HepG2 (cell line): ENCODE measurements around the gene OPN5. TPM values are rescaled to one million over a fixed set of nuclear protein-coding genes. Genes with fewer than 3 reads are reported as not detected.

Experiments
- ATAC-seq: fragments of 200-7000 bp; cut with Tn5 transposase; 3 replicates; pipeline ENCODE4 v1.9.1; 2020; ENCODE audit warnings: mild to moderate bottlenecking, moderate library complexity
- BruUV-seq: library from RNA; stranded (reverse); fragments of 400-500 nt; replicated peaks from 2 replicates; lab custom pipeline; 2021; lab: Mats Ljungman, UMichigan
- CTCF ChIA-PET: fragments of 300-600 bp; formaldehyde crosslinking; extraction: SDS; loops from one replicate; lab custom pipeline; 2021; ENCODE audit warnings: low total read pairs, inconsistent platforms, low intra/inter-chr PET ratio; lab: Yijun Ruan, JAX
- POLR2A ChIA-PET: fragments of 350-600 bp; sonication (Branson Sonifier 250); formaldehyde crosslinking; loops from one replicate; lab custom pipeline; 2020; ENCODE audit warnings: antibody characterized with exemption, inconsistent platforms; lab: Yijun Ruan, JAX
- DNase-seq: peaks from one replicate; pipeline ENCODE4 v3.0.0-alpha.2; 2015; ENCODE audit warnings: low spot score
- FAIRE-seq: peaks from 3 replicates; lab custom pipeline; 2011; peaks lifted over from hg19 to GRCh38; lab: Jason Lieb, UNC
- H2AFZ ChIP-seq: one replicate; pipeline ENCODE4 v1.6.1; 2011; ENCODE audit warnings: low read length, inconsistent platforms
- H3K27ac ChIP-seq: fragments of 300-600 bp; 3 replicates; pipeline ENCODE4 v1.8.0; 2011; ENCODE audit warnings: mixed run types, mild to moderate bottlenecking, mixed read lengths, low read length, inconsistent platforms; ENCODE audit not compliant: insufficient read depth; ENCODE audit errors: extremely low read length
- H3K27me3 ChIP-seq, 2 experiments: fragments of 200-600 bp in 1 of 2; 2 replicates in 1 of 2; 3 replicates in 1 of 2; pipeline versions ENCODE4 v1.6.0 to v1.8.0; 2011; ENCODE audit warnings: low read length in 2 of 2, mild to moderate bottlenecking in 2 of 2, moderate library complexity in 2 of 2, inconsistent platforms in 1 of 2; ENCODE audit not compliant: insufficient read depth in 2 of 2, control insufficient read depth in 1 of 2
- H3K36me3 ChIP-seq, 2 experiments: fragments of 200-600 bp in 1 of 2; replicated peaks in 1 of 2; 2 replicates in 1 of 2; 3 replicates in 1 of 2; pipeline versions ENCODE4 v1.5.1 to v1.8.0; 2011; ENCODE audit warnings: low read length in 2 of 2, inconsistent platforms in 1 of 2; ENCODE audit not compliant: insufficient read depth in 2 of 2, control insufficient read depth in 1 of 2
- H3K4me1 ChIP-seq: 2 replicates; pipeline ENCODE4 v1.5.1; 2012; ENCODE audit warnings: low read length, inconsistent platforms; ENCODE audit not compliant: insufficient read depth
- H3K4me2 ChIP-seq: 2 replicates; pipeline ENCODE4 v1.6.0; 2011; ENCODE audit warnings: low read depth, low read length, inconsistent platforms
- H3K4me3 ChIP-seq, 3 experiments: fragments of 200-600 bp in 1 of 3; sonication (generic), shearing (Covaris generic) in 1 of 3; replicated peaks in 1 of 3; 2 replicates each; pipeline ENCODE4 v1.5.1; 2011 to 2016; ENCODE audit warnings: low read length in 3 of 3, inconsistent platforms in 2 of 3, low read depth in 2 of 3, mild to moderate bottlenecking in 2 of 3, control low read depth in 1 of 3, mixed read lengths in 1 of 3; ENCODE audit not compliant: insufficient read depth in 1 of 3
- H3K79me2 ChIP-seq: one replicate; pipeline ENCODE4 v1.6.1; 2011; ENCODE audit warnings: low read length, inconsistent platforms; ENCODE audit not compliant: insufficient read depth
- H3K9ac ChIP-seq: 2 replicates; pipeline ENCODE4 v1.6.0; 2011; ENCODE audit warnings: mild to moderate bottlenecking, low read depth, low read length, inconsistent platforms; ENCODE audit not compliant: insufficient read depth
- H3K9me3 ChIP-seq: 2 replicates; pipeline ENCODE4 v1.5.1; 2012; ENCODE audit warnings: mild to moderate bottlenecking, low read length
- H4K20me1 ChIP-seq: 2 replicates; pipeline ENCODE4 v1.6.0; 2011; ENCODE audit warnings: inconsistent platforms, mild to moderate bottlenecking, low read length, moderate library complexity; ENCODE audit not compliant: insufficient read depth
- ARNT ChIP-seq: fragments of 450-650 bp; IDR thresholded peaks from 2 replicates; pipeline ENCODE4 v1.6.1; 2017
- ARNT2 ChIP-seq: sonication (generic); formaldehyde crosslinking; IDR thresholded peaks from 2 replicates; pipeline ENCODE4 v1.8.0; 2022; ENCODE audit warnings: mild to moderate bottlenecking, low read depth, missing genetic modification reagents, moderate library complexity
- ATM ChIP-seq: fragments of 450-650 bp; IDR thresholded peaks from 2 replicates; pipeline ENCODE4 v1.7.1; 2017; ENCODE audit warnings: mild to moderate bottlenecking, borderline replicate concordance
- CBFB ChIP-seq: sonication (generic); formaldehyde crosslinking; IDR thresholded peaks from 2 replicates; pipeline ENCODE4 v1.4.0; 2020; ENCODE audit warnings: missing genetic modification reagents
- HNF1A ChIP-seq, 2 experiments: sonication (generic) in 1 of 2; formaldehyde crosslinking in 1 of 2; IDR thresholded peaks; 2 replicates each; pipeline versions ENCODE4 v1.4.0 to v1.6.1; 2016 to 2020; ENCODE audit warnings: borderline replicate concordance in 1 of 2, low read depth in 1 of 2, mild to moderate bottlenecking in 1 of 2, missing genetic modification reagents in 1 of 2
- MAFG ChIP-seq: sonication (generic); formaldehyde crosslinking; IDR thresholded peaks from 2 replicates; pipeline ENCODE4 v1.5.1; 2020; ENCODE audit warnings: mild to moderate bottlenecking, missing genetic modification reagents
- PLSCR1 ChIP-seq: sonication (generic); formaldehyde crosslinking; IDR thresholded peaks from 2 replicates; pipeline ENCODE4 v1.5.0; 2020; ENCODE audit warnings: missing genetic modification reagents, mild to moderate bottlenecking, borderline replicate concordance
- RXRB ChIP-seq: IDR thresholded peaks from 2 replicates; pipeline ENCODE4 v1.6.1; 2016; ENCODE audit warnings: borderline replicate concordance, missing genetic modification reagents, missing compliant biosample characterization
- ZNF136 ChIP-seq: sonication (generic); formaldehyde crosslinking; IDR thresholded peaks from 2 replicates; pipeline ENCODE4 v1.8.1; 2022; ENCODE audit warnings: low read depth, mild to moderate bottlenecking, moderate library complexity, missing genetic modification reagents
- ZNF256 ChIP-seq: sonication (generic); formaldehyde crosslinking; conservative IDR thresholded peaks from 2 replicates; pipeline ENCODE4 v1.4.0; 2020; ENCODE audit warnings: missing genetic modification reagents
- ZNF329 ChIP-seq: sonication (generic); formaldehyde crosslinking; IDR thresholded peaks from 2 replicates; pipeline ENCODE4 v1.9.0; 2021; ENCODE audit warnings: low read depth, mild to moderate bottlenecking, missing genetic modification reagents
- ZNF747 ChIP-seq: sonication (generic); formaldehyde crosslinking; IDR thresholded peaks from 2 replicates; pipeline ENCODE4 v1.8.1; 2023; ENCODE audit warnings: missing genetic modification reagents, mild to moderate bottlenecking, borderline replicate concordance
- ZNF75D ChIP-seq: sonication (generic); formaldehyde crosslinking; IDR thresholded peaks from 2 replicates; pipeline ENCODE4 v1.8.1; 2023; ENCODE audit warnings: missing genetic modification reagents, mild to moderate bottlenecking, borderline replicate concordance
- ZNF773 ChIP-seq: sonication (generic); formaldehyde crosslinking; IDR thresholded peaks from 2 replicates; pipeline ENCODE4 v1.4.0; 2020; ENCODE audit warnings: missing genetic modification reagents, borderline replicate concordance
- WGBS: methylation state at CpG from one replicate; pipeline ENCODE4 v1.1.6; 2017; ENCODE audit warnings: low lambda C conversion rate; 5-methylcytosine and 5-hydroxymethylcytosine counted together
- in situ Hi-C: cut with HindIII; loops from 2 replicates; pipeline ENCODE4 v1.10.0; 2017; ENCODE audit warnings: low pct_unique_long_range_greater_than_20kb; ENCODE audit not compliant: extremely low pct_ligation_motif_present
- intact Hi-C: fragments of 100-400 bp; cut with micrococcal nuclease; formaldehyde crosslinking; loops from one replicate; pipeline ENCODE4 v1.10.0; 2022; ENCODE audit not compliant: unreplicated experiment
- polyA plus RNA-seq, 8 experiments: library from polyadenylated mRNA; depleted of rRNA in 3 of 8; stranded (reverse) in 7 of 8; unstranded in 1 of 8; fragments of >200 nt; fragmentation: Illumina TruSeq in 4 of 8; extraction: Trizol in 4 of 8; gene quantifications; 2 replicates each; pipeline versions ENCODE4 v1.2.1 to v1.2.3, GENCODE V29; 2011 to 2016; ENCODE audit warnings: low read depth in 4 of 8, missing spikeins in 1 of 8, mixed read lengths in 1 of 8; ENCODE audit not compliant: insufficient read depth in 1 of 8
- total RNA-seq, 5 experiments: library from RNA; depleted of rRNA; stranded (reverse); fragments of >200 nt; fragmentation: Illumina TruSeq; extraction: Trizol; gene quantifications; 2 replicates each; pipeline ENCODE4 v1.2.3, GENCODE V29; 2016; ENCODE audit warnings: low read depth in 1 of 5
- TF ChIP-seq, protein P1 (sequence below): sonication (generic); formaldehyde crosslinking; IDR thresholded peaks from 2 replicates; pipeline ENCODE4 v1.4.0; 2020; ENCODE audit warnings: mild to moderate bottlenecking, missing genetic modification reagents

Gene OPN5
- total and polyA plus RNA-seq, 2 of the 13 experiments (the other 11 are each of a cell fraction or from before 2014, with no cell fraction given): not detected

GRCh38 chr6:47785182-47785581, 3.4 kb downstream of the OPN5 start:
- ChIA-PET POLR2A (no interaction called here), CTCF (no interaction called here)
- Histone ChIP-seq H3K36me3 (no peaks in the 10 kb centered on the region), H3K27ac (no peak overlapping the region), H2AFZ (no peak overlapping the region), H3K4me1 (peaks cover 12% of the 10 kb centered on the region), H3K4me3 (no peak overlapping the region), H3K9ac (no peak overlapping the region), H4K20me1 (no peaks in the 10 kb centered on the region), H3K4me2 (no peak overlapping the region), H3K79me2 (no peaks in the 10 kb centered on the region), H3K27me3 (peaks cover 0 to 4% of the 10 kb centered on the region in 2 experiments; a peak in 1 of 5 replicates), H3K9me3 (no peaks in the 10 kb centered on the region)
- in situ Hi-C loops: loop anchor here (5.0 to 10.0 kb wide), 3 partner anchors 370 to 1637 kb away; no protein-coding TSS in a partner anchor
- no peak for ATAC-seq
- DNase-seq: no peak
- BruUV-seq: no TSS peak
- 3% methylated on average over 2 of the region's 2 CpGs for WGBS
- intact Hi-C loops: loop anchor here (10.0 kb wide), 2 partner anchors 370 to 800 kb away; no protein-coding TSS in a partner anchor
- FAIRE-seq: no peak
- TF ChIP-seq ARNT: no peak
- TF ChIP-seq RXRB (CRISPR knock-in tag): no peak
- TF ChIP-seq ZNF747 (CRISPR knock-in tag): no peak
- no peak for TF ChIP-seq ZNF136 (CRISPR knock-in tag)
- TF ChIP-seq ARNT2 (CRISPR knock-in tag): no peak
- no peak for TF ChIP-seq HNF1A (IDR thresholded peaks at IDR 0.05; ENCODE audit: low read depth)
- no peak for TF ChIP-seq HNF1A (CRISPR knock-in tag; IDR thresholded peaks at IDR 0.05; ENCODE audit: borderline replicate concordance)
- no peak for TF ChIP-seq ZNF75D (CRISPR knock-in tag)
- no peak for TF ChIP-seq MAFG
- TF ChIP-seq, protein P1, sequence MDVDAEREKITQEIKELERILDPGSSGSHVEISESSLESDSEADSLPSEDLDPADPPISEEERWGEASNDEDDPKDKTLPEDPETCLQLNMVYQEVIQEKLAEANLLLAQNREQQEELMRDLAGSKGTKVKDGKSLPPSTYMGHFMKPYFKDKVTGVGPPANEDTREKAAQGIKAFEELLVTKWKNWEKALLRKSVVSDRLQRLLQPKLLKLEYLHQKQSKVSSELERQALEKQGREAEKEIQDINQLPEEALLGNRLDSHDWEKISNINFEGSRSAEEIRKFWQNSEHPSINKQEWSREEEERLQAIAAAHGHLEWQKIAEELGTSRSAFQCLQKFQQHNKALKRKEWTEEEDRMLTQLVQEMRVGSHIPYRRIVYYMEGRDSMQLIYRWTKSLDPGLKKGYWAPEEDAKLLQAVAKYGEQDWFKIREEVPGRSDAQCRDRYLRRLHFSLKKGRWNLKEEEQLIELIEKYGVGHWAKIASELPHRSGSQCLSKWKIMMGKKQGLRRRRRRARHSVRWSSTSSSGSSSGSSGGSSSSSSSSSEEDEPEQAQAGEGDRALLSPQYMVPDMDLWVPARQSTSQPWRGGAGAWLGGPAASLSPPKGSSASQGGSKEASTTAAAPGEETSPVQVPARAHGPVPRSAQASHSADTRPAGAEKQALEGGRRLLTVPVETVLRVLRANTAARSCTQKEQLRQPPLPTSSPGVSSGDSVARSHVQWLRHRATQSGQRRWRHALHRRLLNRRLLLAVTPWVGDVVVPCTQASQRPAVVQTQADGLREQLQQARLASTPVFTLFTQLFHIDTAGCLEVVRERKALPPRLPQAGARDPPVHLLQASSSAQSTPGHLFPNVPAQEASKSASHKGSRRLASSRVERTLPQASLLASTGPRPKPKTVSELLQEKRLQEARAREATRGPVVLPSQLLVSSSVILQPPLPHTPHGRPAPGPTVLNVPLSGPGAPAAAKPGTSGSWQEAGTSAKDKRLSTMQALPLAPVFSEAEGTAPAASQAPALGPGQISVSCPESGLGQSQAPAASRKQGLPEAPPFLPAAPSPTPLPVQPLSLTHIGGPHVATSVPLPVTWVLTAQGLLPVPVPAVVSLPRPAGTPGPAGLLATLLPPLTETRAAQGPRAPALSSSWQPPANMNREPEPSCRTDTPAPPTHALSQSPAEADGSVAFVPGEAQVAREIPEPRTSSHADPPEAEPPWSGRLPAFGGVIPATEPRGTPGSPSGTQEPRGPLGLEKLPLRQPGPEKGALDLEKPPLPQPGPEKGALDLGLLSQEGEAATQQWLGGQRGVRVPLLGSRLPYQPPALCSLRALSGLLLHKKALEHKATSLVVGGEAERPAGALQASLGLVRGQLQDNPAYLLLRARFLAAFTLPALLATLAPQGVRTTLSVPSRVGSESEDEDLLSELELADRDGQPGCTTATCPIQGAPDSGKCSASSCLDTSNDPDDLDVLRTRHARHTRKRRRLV (CRISPR knock-in tag): no peak
- TF ChIP-seq ATM: no peak
- no peak for TF ChIP-seq ZNF329
- no peak for TF ChIP-seq PLSCR1 (CRISPR knock-in tag)
- TF ChIP-seq ZNF256 (CRISPR knock-in tag): no peak
- TF ChIP-seq ZNF773 (CRISPR knock-in tag): no peak
- TF ChIP-seq CBFB: no peak
